H54 (cell line): Measurements from ENCODE around the gene SHROOM3.
A peak's percentile ranks its signal among the peaks of the same experiment; 100 is the strongest.

Source experiments
- DNase-seq: peaks from one replicate; pipeline ENCODE4 v3.0.0; 2011; ENCODE audit warnings: low spot score, mixed read lengths; ENCODE audit not compliant: insufficient read length
- FAIRE-seq: peaks from 3 replicates; lab custom pipeline; 2011; peaks lifted over from hg19 to GRCh38; lab: Jason Lieb, UNC
- POLR2A ChIP-seq: IDR thresholded peaks from 2 replicates; pipeline ENCODE4 v1.6.1; 2011; ENCODE audit warnings: low read depth, mild to moderate bottlenecking, low read length

Gene SHROOM3

DNA sequence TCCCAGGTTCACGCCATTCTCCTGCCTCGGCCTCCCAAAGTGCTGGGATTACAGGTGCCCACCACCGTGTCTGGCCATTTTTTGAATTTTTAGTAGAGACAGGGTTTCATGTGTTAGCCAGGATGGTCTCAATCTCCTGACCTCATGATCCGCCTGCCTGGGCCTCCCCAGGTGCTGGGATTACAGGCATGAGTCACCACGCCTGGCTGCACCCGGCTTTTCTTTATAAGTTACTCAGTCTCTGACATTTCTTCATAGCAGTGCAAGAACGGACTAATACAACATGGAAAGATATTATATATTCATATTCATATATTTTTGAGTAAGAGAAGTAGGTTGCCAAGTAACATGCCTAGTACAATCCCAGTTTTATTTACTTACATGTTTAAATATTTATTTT, 22.9 kb downstream of the SHROOM3 start:
- FAIRE-seq (no peak), DNase-seq (no peak)
- no peak for TF ChIP-seq POLR2A

DNA sequence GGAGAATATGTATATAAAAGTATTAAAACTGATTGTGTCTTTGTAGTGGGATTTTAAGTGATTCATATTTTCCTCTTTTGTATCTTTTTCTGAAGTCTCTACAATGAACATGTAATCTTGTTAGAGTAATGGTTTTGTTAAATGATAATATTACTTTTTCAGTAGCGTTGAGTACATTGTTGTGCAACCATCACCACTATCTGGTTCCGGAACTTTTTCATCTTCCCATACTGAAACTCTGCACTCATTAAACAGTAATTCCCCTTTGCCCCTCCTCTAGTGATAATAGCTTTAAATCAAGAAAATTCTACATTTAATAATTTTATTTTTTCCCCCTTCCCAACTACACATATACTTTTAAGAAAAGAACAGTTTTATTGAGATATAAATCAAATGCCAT, 23.3 kb downstream of the SHROOM3 start:
- no peak for TF ChIP-seq POLR2A
- no peak for DNase-seq
- no peak for FAIRE-seq

GRCh38 chr4:76458825-76459224, 23.8 kb downstream of the SHROOM3 start:
- no peak for TF ChIP-seq POLR2A
- no peak for DNase-seq
- FAIRE-seq = no peak

DNA sequence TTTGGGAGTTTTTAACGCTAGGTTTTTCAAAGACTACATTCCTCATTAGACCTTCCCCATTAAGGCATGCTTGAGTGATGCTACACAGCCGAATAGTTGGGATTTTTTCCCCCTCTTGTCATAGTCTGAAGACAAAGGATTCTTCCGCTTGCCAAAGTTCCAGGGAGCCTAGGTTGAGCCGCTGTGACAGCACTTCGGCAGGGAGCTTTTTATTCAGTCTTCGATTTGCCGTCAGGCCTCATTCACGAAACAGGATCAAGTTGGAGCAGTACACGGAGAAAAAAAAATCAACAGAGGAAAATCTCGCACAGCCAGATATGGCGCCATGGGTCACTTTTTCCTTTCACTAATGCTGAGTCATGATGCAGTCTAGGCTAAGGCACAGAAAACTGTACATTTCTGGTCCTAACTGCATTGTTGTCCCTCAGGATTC, 24.3 kb downstream of the SHROOM3 start:
- peak; percentile 15 for DNase-seq
- TF ChIP-seq POLR2A = peak; percentile 27; the same call in 1 of the 2 replicates
- peak; percentile 50 for FAIRE-seq

GRCh38 chr4:76463568-76463967, 28.5 kb downstream of the SHROOM3 start:
- FAIRE-seq (no peak), DNase-seq (no peak)
- no peak for TF ChIP-seq POLR2A

- FAIRE-seq (no peak), DNase-seq (no peak)
- TF ChIP-seq POLR2A = no peak
Measured at GRCh38 chr4:76470064-76470463, 35.0 kb downstream of the SHROOM3 start.

GRCh38 chr4:76470532-76470931, 35.5 kb downstream of the SHROOM3 start:
- FAIRE-seq (no peak), DNase-seq (no peak)
- no peak for TF ChIP-seq POLR2A

DNA sequence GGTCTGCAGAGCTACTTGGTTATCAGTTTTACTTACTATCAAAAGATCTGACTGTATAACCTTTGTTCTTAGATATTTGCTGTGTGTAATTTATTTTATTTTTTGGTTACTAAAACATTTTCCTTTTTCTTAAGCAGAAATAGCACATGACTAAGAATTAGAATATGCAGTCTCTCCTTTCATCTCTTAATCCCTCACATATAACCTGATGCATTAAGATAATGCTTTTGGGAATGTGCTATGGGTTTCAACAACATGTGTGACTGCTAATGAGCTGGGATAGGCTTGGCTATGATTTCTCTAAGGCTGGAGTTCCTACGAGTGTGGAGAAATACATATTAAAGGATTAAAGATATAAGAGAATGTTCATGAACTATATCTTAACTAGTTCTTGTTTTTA, 41.5 kb downstream of the SHROOM3 start:
- no peak for TF ChIP-seq POLR2A
- DNase-seq (no peak), FAIRE-seq (no peak)

- DNase-seq (no peak), FAIRE-seq (no peak)
Measured at GRCh38 chr4:76484654-76485053, 49.6 kb downstream of the SHROOM3 start.

DNA sequence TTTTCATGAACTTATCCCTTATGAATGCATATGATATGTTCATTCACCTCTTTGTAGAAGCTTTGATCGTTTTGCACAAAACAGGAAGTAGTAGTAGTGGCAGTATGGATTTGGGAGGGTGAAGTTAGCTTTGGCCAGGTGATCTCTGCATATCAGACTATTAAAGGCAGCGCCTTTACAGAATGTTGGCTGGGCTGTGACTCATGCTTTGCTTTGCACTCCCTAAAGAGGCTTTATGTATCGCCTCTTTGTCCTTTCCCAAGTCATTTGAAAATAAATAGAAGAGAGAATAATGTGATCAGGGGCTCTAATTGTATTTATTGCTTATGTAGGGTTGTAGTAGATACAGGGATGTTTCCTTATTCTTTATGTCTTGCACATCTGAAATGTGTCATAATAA, 50.4 kb downstream of the SHROOM3 start:
- TF ChIP-seq POLR2A = no peak
- no peak for FAIRE-seq
- no peak for DNase-seq

More at GRCh38 chr4:76484654-76485053, 49.6 kb downstream of the SHROOM3 start:
- TF ChIP-seq POLR2A = no peak

- no peak for TF ChIP-seq POLR2A
- DNase-seq = no peak
- FAIRE-seq = no peak
Measured at GRCh38 chr4:76486588-76487276, 51.7 kb downstream of the SHROOM3 start.

DNA sequence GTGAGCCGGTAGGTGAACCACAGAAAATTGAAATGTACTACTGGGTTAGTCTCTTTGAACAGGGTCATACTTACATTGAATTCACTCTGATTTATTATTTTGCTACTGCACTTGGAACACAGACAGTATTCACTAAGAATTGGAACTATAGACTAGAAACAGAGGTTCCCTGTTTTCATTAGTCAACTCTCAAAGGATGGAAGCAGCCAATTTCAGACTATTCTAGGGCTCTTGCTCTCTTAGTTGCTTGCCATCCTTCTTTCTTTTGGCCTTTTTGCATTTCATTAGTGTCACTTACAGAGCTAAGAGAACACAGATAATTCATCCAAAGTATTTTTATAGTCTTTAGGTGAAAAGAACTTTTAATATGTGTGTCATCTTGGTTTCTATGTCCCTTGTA, 52.6 kb downstream of the SHROOM3 start:
- DNase-seq (no peak), FAIRE-seq (no peak)
- no peak for TF ChIP-seq POLR2A

DNA sequence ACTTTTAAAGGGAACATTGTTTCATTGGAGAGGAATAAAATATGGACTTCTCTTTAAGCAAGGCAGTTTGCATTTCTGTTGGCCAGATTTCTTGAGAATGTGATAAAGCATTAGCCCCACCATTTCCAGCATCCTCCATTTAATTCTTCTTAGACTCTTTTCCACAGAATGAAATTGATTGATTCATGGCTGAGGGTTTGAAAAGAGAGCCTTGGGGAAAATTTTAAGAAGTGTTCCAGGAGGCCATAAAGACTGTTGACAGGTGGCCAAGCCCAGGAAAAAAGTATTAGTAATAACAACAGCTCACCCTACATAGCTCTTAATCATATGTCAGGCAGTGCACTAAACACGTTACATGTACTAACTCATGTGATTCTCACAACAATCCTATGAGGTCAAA, 53.4 kb downstream of the SHROOM3 start:
- DNase-seq (no peak), FAIRE-seq (no peak)
- no peak for TF ChIP-seq POLR2A

DNA sequence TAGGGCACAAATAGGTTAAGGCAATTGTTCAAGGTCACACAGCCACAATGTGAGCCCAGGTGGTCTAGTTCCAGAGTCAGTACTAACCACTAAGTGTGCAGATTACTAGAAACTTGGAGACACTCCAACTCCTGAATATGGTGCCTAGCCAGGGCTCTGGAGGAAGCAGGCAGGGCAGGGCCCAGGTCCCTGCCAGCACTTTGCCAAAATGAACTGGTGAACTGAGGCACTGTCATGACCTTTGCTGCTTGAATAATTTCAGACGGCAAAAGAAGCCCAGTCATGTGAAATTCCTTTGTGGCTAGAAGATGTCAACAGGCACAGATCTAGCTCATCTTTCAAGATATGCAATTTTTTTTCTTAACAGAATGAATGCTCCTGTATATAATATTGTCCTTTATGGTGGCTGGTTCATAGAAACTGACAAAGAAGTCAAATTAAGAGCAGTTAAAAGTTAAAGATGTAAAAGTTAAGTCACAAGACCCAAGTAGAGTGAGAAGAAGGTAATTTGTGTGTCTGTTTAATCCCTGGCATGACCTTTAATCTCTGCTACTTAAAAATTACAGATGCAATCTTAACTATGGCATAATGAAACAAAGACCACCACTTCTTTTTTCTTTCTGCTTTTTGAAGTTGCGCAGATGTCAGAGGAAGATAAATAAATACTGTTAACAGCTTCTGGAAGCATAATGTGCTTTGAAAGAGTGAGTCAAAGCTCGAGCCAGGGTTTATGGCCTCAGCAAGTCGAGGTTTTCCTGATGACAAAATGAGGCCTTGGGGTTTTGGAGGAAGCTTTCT, 54.1 kb downstream of the SHROOM3 start:
- no peak for DNase-seq
- no peak for FAIRE-seq
- no peak for TF ChIP-seq POLR2A
